Body of pancreas (tissue), 4 donors: ENCODE results near the gene E4F1. TPM values are rescaled to one million over a fixed set of nuclear protein-coding genes. Genes with fewer than 3 reads are reported as not detected.

ENCODE experiments used
- ATAC-seq: fragments of 150-250 bp; one replicate; pipeline ENCODE4 v1.9.1; 2016
- DNase-seq, 4 donors: peaks; one replicate each; pipeline ENCODE4 v3.0.0-alpha.2; 2019
- H3K27ac ChIP-seq, 4 donors: fragments of 200-600 bp; sonication (generic); 1 replicate in 3 of 4; 2 replicates in 1 of 4; pipeline versions ENCODE4 v1.5.1 to v1.6.1; 2016 to 2019; ENCODE audit warnings: mild to moderate bottlenecking in 1 of 4, mixed read lengths in 1 of 4, moderate library complexity in 1 of 4
- H3K27me3 ChIP-seq, 2 donors: fragments of 200-600 bp; sonication (generic); one replicate each; pipeline ENCODE4 v1.6.0; 2016; ENCODE audit warnings: mild to moderate bottlenecking in 1 of 2
- H3K36me3 ChIP-seq, 2 donors: fragments of 200-600 bp; sonication (generic); replicated peaks in 1 of 2; 2 replicates each; pipeline ENCODE4 v1.5.1; 2016; ENCODE audit warnings: low read depth in 2 of 2; ENCODE audit not compliant: insufficient read depth in 1 of 2
- H3K4me1 ChIP-seq: fragments of 200-600 bp; sonication (generic); one replicate; pipeline ENCODE4 v1.6.0; 2016
- H3K4me3 ChIP-seq, 2 donors: fragments of 200-600 bp; sonication (generic); 1 replicate in 1 of 2; 2 replicates in 1 of 2; pipeline ENCODE4 v1.5.1; 2016 to 2019
- H3K9me3 ChIP-seq, 3 donors: fragments of 200-600 bp; sonication (generic); 1 replicate in 2 of 3; 2 replicates in 1 of 3; pipeline ENCODE4 v1.5.1; 2016
- CTCF ChIP-seq, 7 experiments: fragments of 450-650 bp in 4 of 7; fragments of 200-600 bp in 3 of 7; sonication (generic) in 3 of 7; IDR thresholded peaks; one replicate each; pipeline ENCODE4 v1.5.1; 2016 to 2019; ENCODE audit warnings: antibody characterized with exemption in 7 of 7
- POLR2A ChIP-seq, 3 donors: fragments of 450-650 bp; IDR thresholded peaks; one replicate each; pipeline ENCODE4 v1.6.1; 2016; ENCODE audit warnings: antibody characterized with exemption in 3 of 3, mild to moderate bottlenecking in 2 of 3
- WGBS, 2 donors: methylation state at CpG; one replicate each; pipeline ENCODE4 v1.1.5; 2017; 5-methylcytosine and 5-hydroxymethylcytosine counted together
- intact Hi-C: fragments of 100-400 bp; cut with DNase I; formaldehyde crosslinking; loops from one replicate; pipeline ENCODE4 v1.15.1; 2023
- total RNA-seq, 2 donors: library from RNA; depleted of rRNA; stranded (reverse); fragments of >200 nt; gene quantifications; one replicate each; pipeline ENCODE4 v1.1.0, GENCODE V29; 2016

The E4F1 gene
- total RNA-seq, 2 donors from 2014 or later, result 22.3 to 48.1 TPM

- ATAC-seq, result peak; percentile 2
- H3K36me3 ChIP-seq, result no peaks in the 10 kb centered on the region
- no peak for TF ChIP-seq CTCF (IDR thresholded peaks at IDR 0.05)
- no peak for TF ChIP-seq POLR2A (IDR thresholded peaks at IDR 0.05)
- H3K4me1 ChIP-seq, result peaks cover 13% of the 10 kb centered on the region
- no peak for DNase-seq
- H3K27ac ChIP-seq, result no peak overlapping the region
- 0 to 3% methylated on average over 7 to 48 of the region's 49 CpGs for WGBS, 2 donors
- intact Hi-C loops, result no loop called here
- no peak overlapping the region for H3K4me3 ChIP-seq
- no peaks in the 10 kb centered on the region for H3K9me3 ChIP-seq
- no peaks in the 10 kb centered on the region for H3K27me3 ChIP-seq
Measured at GRCh38 chr16:2195322-2196161, 27.8 kb upstream of the E4F1 start.

- H3K27me3 ChIP-seq, result no peaks in the 10 kb centered on the region
- peaks cover 13% of the 10 kb centered on the region for H3K4me1 ChIP-seq
- TF ChIP-seq POLR2A (IDR thresholded peaks at IDR 0.05) (no peak), CTCF (IDR thresholded peaks at IDR 0.05) (no peak)
- H3K36me3 ChIP-seq, result no peaks in the 10 kb centered on the region
- no peak within 1 kb of the TSS for H3K27ac ChIP-seq
- intact Hi-C loops, result no loop called here
- H3K9me3 ChIP-seq, result no peaks in the 10 kb centered on the region
- H3K4me3 ChIP-seq, result no peak within 1 kb of the TSS
- DNase-seq (no peak), ATAC-seq (peak; percentile 9)
- WGBS, 2 donors, result 1% methylated on average over 54 of the region's 129 CpGs; no CpG with 5 or more reads in 1 of the 2 donors
Measured at GRCh38 chr16:2196162-2196980, 27.0 kb upstream of the E4F1 start, which contains the start of gene CASKIN1. Gene CASKIN1 (minus strand): TSS chr16:2196605. CDS start chr16:2196432, 173 bp downstream.

- DNase-seq, result no peak
- 41 to 65% methylated on average over 8 to 25 of the region's 32 CpGs for WGBS, 2 donors
- peak; percentile 2 for ATAC-seq
Measured at GRCh38 chr16:2196981-2197511, 26.3 kb upstream of the E4F1 start.

GRCh38 chr16:2197765-2198164, 25.6 kb upstream of the E4F1 start:
- Histone ChIP-seq H3K9me3 (no peaks in the 10 kb centered on the region), H3K36me3 (no peaks in the 10 kb centered on the region), H3K27me3 (no peaks in the 10 kb centered on the region), H3K27ac (no peak overlapping the region), H3K4me3 (no peak overlapping the region), H3K4me1 (peaks cover 13% of the 10 kb centered on the region)
- ATAC-seq (no peak), DNase-seq (no peak)
- 76 to 77% methylated on average over 6 of the region's 6 CpGs for WGBS, 2 donors
- intact Hi-C loops, result no loop called here
- TF ChIP-seq CTCF (IDR thresholded peaks at IDR 0.05) (no peak), POLR2A (IDR thresholded peaks at IDR 0.05) (no peak)

More at GRCh38 chr16:2196981-2197511, 26.3 kb upstream of the E4F1 start:
- no peak for TF ChIP-seq CTCF (IDR thresholded peaks at IDR 0.05)
- no peak for TF ChIP-seq POLR2A (IDR thresholded peaks at IDR 0.05)
- no peaks in the 10 kb centered on the region for H3K27me3 ChIP-seq
- intact Hi-C loops, result no loop called here
- H3K4me1 ChIP-seq, result peaks cover 13% of the 10 kb centered on the region
- H3K4me3 ChIP-seq, result no peak overlapping the region
- no peak overlapping the region for H3K27ac ChIP-seq
- no peaks in the 10 kb centered on the region for H3K9me3 ChIP-seq
- H3K36me3 ChIP-seq, result no peaks in the 10 kb centered on the region
